Measurements from ENCODE around the gene PAK1.

The PAK1 gene

GRCh38 chr11:77353131-77353530, 120.8 kb downstream of the PAK1 start:
- no peak overlapping the region for H3K4me3 ChIP-seq (ENCODE audit: low read depth, low read length)
- no peak for TF ChIP-seq CTCF (IDR thresholded peaks at IDR 0.05; ENCODE audit: control insufficient read depth, extremely low read depth, insufficient read depth)
- DNase-seq (ENCODE audit: low read depth): no peak

DNA sequence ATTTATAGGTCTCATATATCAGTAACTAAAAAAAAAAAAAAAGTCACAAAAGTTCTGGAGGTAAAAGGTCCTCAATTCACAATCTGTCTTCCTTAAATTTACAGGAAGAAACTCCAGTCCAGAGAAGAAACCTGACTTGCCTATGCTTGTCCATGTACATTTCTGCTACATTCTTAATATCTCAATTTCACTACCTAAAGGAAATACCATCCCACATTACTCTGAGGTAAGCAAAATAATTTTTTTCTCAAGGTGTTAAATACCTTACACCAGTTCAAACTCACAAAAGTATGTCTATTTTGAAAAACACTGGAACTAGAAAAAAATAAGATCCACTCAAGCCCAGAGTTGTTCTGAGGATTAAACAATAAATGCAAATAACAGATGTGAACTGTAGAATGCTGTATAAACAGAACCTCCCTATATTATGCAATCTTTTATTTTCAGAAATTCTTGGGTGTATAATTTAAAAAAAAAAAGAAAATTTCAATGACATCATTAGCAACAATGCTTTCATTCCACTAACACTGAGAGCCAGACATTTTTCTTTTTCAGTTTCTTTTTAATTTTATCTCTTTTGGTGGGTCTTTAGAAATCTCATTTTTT, 122.5 kb downstream of the PAK1 start:
- no peak for TF ChIP-seq CTCF (IDR thresholded peaks at IDR 0.05; ENCODE audit: control insufficient read depth, extremely low read depth, insufficient read depth)
- H3K4me3 ChIP-seq (ENCODE audit: low read depth, low read length): no peak overlapping the region

GRCh38 chr11:77347948-77348347, 125.9 kb downstream of the PAK1 start:
- H3K4me3 ChIP-seq (ENCODE audit: low read depth, low read length): no peak overlapping the region
- DNase-seq (ENCODE audit: low read depth): no peak
- TF ChIP-seq CTCF (IDR thresholded peaks at IDR 0.05; ENCODE audit: control insufficient read depth, extremely low read depth, insufficient read depth): no peak

More for the DNA sequence above, 122.5 kb downstream of the PAK1 start:
- no peak for DNase-seq (ENCODE audit: low read depth)

- no peak for TF ChIP-seq CTCF (IDR thresholded peaks at IDR 0.05; ENCODE audit: control insufficient read depth, extremely low read depth, insufficient read depth)
- no peak for DNase-seq (ENCODE audit: low read depth)
- no peak overlapping the region for H3K4me3 ChIP-seq (ENCODE audit: low read depth, low read length)
Observed at GRCh38 chr11:77346906-77347603, 126.8 kb downstream of the PAK1 start.

- TF ChIP-seq CTCF (IDR thresholded peaks at IDR 0.05; ENCODE audit: control insufficient read depth, extremely low read depth, insufficient read depth): no peak
- H3K4me3 ChIP-seq (ENCODE audit: low read depth, low read length): no peak overlapping the region
- DNase-seq (ENCODE audit: low read depth): no peak
Observed at GRCh38 chr11:77345621-77346020, 128.3 kb downstream of the PAK1 start.

- no peak overlapping the region for H3K4me3 ChIP-seq (ENCODE audit: low read depth, low read length)
- no peak for TF ChIP-seq CTCF (IDR thresholded peaks at IDR 0.05; ENCODE audit: control insufficient read depth, extremely low read depth, insufficient read depth)
- no peak for DNase-seq (ENCODE audit: low read depth)
Observed at GRCh38 chr11:77340501-77340900, 133.4 kb downstream of the PAK1 start.

DNA sequence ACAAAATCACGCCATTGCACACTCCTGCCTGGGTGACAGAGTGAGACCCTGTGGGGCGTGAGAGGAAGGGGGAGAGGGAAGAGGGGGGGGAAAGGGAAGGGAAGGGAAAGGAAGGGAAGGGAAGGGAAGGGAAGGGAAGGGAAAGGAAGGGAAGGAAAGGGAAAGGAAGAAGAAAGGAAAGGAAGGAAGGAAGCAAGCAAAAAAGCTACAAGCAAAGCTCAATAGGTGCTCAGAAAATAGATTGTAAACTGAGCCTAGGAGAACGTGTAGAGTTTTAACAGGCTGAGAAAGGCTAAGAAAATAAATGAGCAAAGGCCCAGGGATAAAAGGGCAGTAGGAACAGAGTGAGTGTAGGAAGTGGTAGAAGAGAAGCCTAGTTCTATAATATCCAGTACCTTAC, 141.6 kb downstream of the PAK1 start:
- TF ChIP-seq CTCF (IDR thresholded peaks at IDR 0.05; ENCODE audit: control insufficient read depth, extremely low read depth, insufficient read depth): no peak
- H3K4me3 ChIP-seq (ENCODE audit: low read depth, low read length): no peak overlapping the region
- no peak for DNase-seq (ENCODE audit: low read depth)
